Right ventricle myocardium inferior (tissue), 1 donor: ENCODE results near the gene MAJIN. TPM values are rescaled to one million over a fixed set of nuclear protein-coding genes. Genes with fewer than 3 reads are reported as not detected.
A peak's percentile ranks its signal among the peaks of the same experiment; 100 is the strongest.
"Not testable (repeated sequence)": the region's sequence is repeated elsewhere in the genome, so short reads cannot be mapped to it uniquely, and the experiment has no call there.

Source experiments
- ATAC-seq: fragments of 200-7000 bp; cut with Tn5 transposase; one replicate; pipeline ENCODE4 v1.9.1; 2020; ENCODE audit warnings: mild to moderate bottlenecking, moderate library complexity
- DNase-seq: peaks from one replicate; pipeline ENCODE4 v3.0.0; 2021; ENCODE audit errors: missing footprints
- intact Hi-C: fragments of 100-400 bp; cut with DNase I; formaldehyde crosslinking; loops from one replicate; pipeline ENCODE4 v1.11.0; 2022
- long read RNA-seq: library from polyadenylated mRNA; unstranded; transcript quantifications from one replicate; pipeline ENCODE4 v2.0.0, GENCODE V29; 2021
- total RNA-seq: library from RNA; stranded (reverse); fragmentation: NEBNext Ultra II Directional; extraction: Animal tissue kit (Norgen Biotek cat#: 25700); gene quantifications from one replicate; pipeline ENCODE4 v1.2.1, GENCODE V29; 2021
- donor health status: DM: no; HTN: yes; CAD: no; lungs with severe emphysema.

The MAJIN gene, protein sequence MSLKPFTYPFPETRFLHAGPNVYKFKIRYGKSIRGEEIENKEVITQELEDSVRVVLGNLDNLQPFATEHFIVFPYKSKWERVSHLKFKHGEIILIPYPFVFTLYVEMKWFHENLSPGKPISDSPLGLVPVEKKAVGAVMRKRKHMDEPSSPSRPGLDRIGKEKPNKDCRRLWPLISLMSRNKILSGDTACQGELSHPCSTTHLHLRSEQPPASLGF
- not detected for total RNA-seq
- long read RNA-seq: 0 reads

DNA sequence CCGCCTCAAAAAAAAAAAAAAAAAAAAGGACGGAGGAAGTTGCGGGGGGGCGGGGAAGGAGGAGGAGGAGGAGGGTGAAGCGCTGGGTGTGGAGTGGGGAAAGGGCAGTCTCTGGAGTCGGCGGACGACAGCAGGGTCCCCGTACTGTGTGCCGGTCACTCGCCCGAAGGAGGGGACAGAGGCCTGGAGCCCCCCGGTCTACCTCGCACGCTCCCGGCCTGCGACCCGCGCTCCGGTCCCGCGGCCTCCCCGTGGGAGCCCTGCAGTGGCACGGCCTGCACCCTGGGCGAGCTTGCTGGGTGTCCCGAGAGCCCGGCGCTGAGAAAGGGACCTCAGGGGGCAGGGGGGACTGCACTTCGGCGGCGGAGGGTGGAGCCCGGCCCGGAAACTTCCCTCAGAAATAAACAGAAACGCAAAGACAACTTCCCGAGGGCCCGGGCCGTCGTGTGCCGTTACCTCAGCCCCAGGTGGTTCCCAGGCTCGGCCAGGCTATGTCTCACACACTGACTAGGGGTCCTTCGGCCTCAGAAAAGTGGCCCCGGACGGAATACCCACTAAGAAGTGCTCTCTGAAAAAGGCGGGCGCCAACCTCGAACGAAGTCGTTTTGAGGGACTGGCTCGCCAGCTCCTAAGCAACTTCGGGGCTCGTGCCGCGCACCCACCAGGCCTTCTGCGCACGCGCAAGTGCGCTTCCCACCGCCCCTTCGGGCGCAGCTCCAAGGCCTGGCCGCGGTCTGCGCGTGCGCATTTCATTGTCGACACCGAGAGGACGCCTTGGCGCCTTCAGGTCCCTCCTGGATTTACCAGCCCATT lies at the start of gene MAJIN:
MAJIN (minus strand) TSS at position 688 of the 813 bp plus-strand sequence. CDS start 12,703 bp downstream, outside the sequence.
- intact Hi-C loops: loop anchor here (5.0 kb wide), 1 partner anchor 49 kb away; the partner anchor contains the start of gene PPP2R5B
- DNase-seq (peak; percentile 92), ATAC-seq (peak; percentile 81)

DNA sequence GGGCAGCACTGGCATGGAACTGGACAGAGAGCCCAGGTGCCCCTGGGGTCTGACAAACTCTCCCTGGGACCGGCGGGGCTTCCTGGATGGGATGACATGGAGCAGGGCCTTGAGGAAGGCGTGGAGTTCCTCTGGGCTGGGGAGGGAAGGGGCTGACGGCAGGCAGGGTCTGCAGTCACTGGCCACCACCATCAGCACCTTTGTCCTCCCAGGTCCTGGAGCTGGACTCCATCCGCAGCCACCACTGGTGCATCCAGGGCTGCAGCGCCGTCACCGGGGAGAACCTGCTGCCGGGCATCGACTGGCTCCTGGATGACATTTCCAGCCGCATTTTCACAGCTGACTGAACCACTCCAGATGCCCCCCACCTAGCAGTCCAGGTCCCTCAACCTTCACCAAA lies 49.6 kb upstream of the MAJIN start:
- intact Hi-C loops: no loop called here
- ATAC-seq: no peak
- peak; percentile 20 for DNase-seq

DNA sequence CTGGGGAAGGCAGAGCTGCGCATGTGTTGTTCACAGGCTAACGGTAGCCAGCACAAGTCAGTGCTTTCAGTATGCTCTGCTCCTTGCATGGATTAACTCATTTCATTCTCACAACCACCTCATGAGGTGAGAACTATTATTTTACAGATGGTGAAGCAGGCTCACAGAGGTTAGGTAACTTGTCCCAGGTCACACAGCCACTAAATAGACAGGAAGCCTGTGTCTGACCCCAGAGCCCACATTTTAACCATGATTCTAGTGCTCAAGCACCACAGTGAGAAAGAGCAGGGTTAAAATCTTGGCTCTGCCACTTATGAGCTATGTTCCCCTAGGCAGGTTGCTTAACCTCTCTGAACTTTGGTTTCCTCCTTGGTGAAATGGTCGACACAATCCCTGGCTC lies 49.1 kb upstream of the MAJIN start:
- intact Hi-C loops: no loop called here
- DNase-seq (no peak), ATAC-seq (no peak)

- ATAC-seq (no peak), DNase-seq (peak; percentile 39)
- intact Hi-C loops: no loop called here
These were observed 47.9 kb upstream of the MAJIN start for GRCh38 chr11:65019824-65020223.

- intact Hi-C loops: no loop called here
- DNase-seq (peak; percentile 13), ATAC-seq (no peak)
These were observed 46.0 kb upstream of the MAJIN start for GRCh38 chr11:65017937-65018336.

- DNase-seq: peak; percentile 8
- intact Hi-C loops: no loop called here
- no peak for ATAC-seq
These were observed 44.8 kb upstream of the MAJIN start for GRCh38 chr11:65016705-65017104.

DNA sequence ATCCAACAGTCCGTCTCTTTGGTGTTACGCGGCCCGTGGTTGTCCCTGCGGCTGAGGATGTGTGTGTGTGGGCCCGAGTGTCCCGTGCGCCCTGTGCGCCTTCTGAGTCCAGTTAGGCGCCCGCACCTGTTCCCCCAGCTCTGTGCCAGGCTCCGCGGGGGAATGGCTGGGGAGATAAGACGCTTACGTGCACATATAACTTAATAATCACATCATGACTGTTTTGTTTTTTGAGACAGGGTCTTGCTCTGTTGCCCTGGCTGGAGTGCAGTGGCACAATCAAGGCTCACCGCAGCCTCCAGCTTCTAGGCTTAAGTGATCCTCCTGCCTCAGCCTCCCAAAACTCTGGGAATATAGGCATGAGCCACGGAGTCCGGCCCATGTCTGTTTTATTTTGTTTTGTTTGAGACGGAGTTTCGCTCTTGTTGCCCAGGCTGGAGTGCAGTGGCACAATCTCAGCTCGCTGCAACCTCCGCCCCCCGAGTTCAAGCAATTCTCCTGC lies 42.9 kb upstream of the MAJIN start:
- intact Hi-C loops: loop anchor here (2.0 to 5.0 kb wide), 4 partner anchors 96 to 168 kb away; partner anchors contain the start of genes ATG2A, CAPN1 and TM7SF2
- ATAC-seq: no peak
- peak; percentile 77 for DNase-seq

DNA sequence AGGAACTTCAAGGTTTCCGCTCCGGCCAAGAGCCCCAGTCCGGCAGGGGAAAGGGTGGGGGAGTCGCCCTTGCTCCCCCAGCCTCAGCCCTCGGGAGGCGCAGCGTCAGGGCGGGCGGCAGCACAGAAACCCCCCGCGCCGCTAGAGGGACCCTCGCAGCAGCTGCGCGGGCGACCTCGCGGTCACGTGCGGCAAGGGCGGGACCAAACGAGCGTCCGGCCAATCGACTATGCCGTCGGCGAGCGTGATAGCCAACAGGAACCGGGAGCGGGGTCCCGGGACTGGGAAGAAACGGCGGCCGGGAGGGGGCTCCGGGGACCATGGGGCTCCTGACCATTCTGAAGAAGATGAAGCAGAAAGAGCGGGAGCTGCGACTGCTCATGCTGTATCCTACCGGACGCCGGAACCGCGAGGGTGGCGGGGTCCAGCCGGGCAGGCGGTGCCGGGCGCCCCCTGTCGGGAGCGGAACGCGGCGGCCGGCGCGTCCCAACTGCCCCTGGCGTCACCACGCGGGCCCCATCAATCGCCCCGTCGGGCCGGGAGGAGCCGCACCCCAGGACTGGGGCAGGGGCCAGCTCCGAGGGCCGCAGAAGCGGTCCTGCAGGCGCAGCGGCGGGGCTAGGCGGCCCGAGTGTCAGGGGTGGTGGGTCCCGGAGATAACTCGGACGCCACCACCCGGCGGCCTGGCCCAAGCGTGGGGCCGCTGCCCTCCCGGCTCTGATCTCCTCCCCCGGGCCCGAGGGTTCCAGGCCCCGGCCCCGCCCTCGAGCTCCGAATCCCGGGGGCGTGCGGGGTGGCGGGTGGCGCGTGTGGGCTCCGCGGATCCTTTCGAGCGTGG lies 42.2 kb upstream of the MAJIN start, which contains the start of gene ARL2:
ARL2 (plus strand) TSS at position 273 of the 838 bp plus-strand sequence; CDS start at position 321, 48 bp downstream.
- intact Hi-C loops: loop anchor here (2.0 to 5.0 kb wide), 4 partner anchors 97 to 168 kb away; partner anchors contain the start of genes ATG2A, CAPN1 and TM7SF2
- DNase-seq (peak; percentile 97), ATAC-seq (peak; percentile 93)

GRCh38 chr11:65013130-65013887 lies 41.4 kb upstream of the MAJIN start:
- peak; percentile 95 for ATAC-seq
- intact Hi-C loops: loop anchor here (5.0 kb wide), 3 partner anchors 96 to 169 kb away; partner anchors contain the start of genes ATG2A and CAPN1

GRCh38 chr11:65008873-65009272 lies 37.0 kb upstream of the MAJIN start:
- DNase-seq (no peak), ATAC-seq (no peak)
- intact Hi-C loops: no loop called here

More at GRCh38 chr11:65013130-65013887, 41.4 kb upstream of the MAJIN start:
- DNase-seq: peak; percentile 97

GRCh38 chr11:65008016-65008415 lies 36.1 kb upstream of the MAJIN start:
- ATAC-seq: no peak
- no peak for DNase-seq
- intact Hi-C loops: no loop called here

DNA sequence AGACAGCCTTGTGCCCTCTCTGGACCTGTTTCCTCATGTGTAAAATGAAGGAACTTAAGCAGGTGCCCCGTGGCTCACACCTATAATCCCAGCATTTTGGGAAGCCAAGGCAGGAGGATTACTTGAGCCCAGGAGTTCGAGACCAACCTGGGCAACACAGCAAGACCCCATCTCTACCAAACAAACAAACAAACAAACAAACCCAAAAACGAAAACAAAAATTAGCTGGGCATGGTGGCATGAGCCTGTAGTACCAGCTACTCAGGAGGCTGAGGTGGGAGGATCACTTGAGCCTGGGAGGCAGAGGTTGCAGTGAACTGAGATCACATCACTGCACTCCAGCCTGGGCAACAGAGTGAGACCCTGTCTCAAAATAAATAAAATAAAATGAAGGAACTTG lies 32.1 kb upstream of the MAJIN start:
- ATAC-seq, intact Hi-C loops: not testable (repeated sequence)

GRCh38 chr11:65003282-65003681 lies 31.4 kb upstream of the MAJIN start:
- DNase-seq (no peak), ATAC-seq (no peak)
- intact Hi-C loops: no loop called here

More for the DNA sequence above, 32.1 kb upstream of the MAJIN start:
- not testable (repeated sequence) for DNase-seq

- ATAC-seq (no peak), DNase-seq (no peak)
- intact Hi-C loops: no loop called here
These were observed 30.8 kb upstream of the MAJIN start for GRCh38 chr11:65002706-65003105.

DNA sequence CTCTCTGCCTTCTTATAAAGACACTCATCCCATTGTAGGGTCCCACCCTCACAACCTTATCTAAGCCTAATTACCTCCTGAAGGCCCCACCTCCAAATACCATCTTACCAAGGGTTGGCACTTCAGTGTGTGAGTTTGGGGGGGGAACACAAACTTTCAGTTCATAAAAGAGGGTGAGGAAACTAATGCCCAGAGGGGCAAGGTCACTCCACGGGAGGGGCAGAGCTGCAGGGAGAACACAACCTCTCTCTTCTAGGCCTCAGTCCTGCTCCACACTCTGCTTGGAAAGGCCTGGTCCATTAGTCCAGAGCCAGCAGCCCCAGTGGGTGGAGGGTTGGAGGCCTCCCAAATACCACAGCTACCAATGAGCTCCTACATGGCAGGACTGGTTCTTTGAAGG lies 27.6 kb upstream of the MAJIN start:
- DNase-seq (no peak), ATAC-seq (no peak)
- intact Hi-C loops: no loop called here

- intact Hi-C loops: no loop called here
- DNase-seq (no peak), ATAC-seq (no peak)
These were observed 27.0 kb upstream of the MAJIN start for GRCh38 chr11:64998690-64999431.

GRCh38 chr11:64998141-64998540 lies 26.2 kb upstream of the MAJIN start:
- intact Hi-C loops: no loop called here
- ATAC-seq (no peak), DNase-seq (no peak)
